ENCODE measurements around the gene UNC79. TPM values are rescaled to one million over a fixed set of nuclear protein-coding genes. Genes with fewer than 3 reads are reported as not detected.
"Not testable (repeated sequence)": the region's sequence is repeated elsewhere in the genome, so short reads cannot be mapped to it uniquely, and the experiment has no call there.

The UNC79 gene
- total RNA-seq, 1 donor from 2014 or later, result 0.13 TPM

DNA sequence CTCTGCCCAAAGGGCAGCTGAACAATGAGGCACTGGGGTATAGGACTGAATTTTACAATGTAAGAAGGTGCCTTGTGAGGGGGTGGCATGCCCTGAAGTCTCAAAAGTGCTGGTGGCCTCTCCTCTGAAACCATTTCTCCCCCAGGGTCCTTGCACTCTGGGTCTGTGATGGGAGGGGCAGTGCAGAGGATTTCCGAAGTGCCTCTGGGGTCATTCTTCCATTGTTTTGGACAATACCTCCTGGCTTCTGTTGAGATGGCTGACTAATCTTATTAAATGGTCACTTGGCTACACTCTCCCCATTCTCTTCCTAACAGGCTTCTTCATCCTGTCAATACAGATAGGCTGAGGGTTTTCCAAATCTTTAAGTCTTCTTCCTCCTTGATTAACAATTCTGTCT is 59.3 kb downstream of the UNC79 start:
- H3K27me3 Mint-ChIP-seq, result no peaks in the 10 kb centered on the region
- no peak for ATAC-seq (ENCODE audit: low read depth)
- TF ChIP-seq, protein P1, sequence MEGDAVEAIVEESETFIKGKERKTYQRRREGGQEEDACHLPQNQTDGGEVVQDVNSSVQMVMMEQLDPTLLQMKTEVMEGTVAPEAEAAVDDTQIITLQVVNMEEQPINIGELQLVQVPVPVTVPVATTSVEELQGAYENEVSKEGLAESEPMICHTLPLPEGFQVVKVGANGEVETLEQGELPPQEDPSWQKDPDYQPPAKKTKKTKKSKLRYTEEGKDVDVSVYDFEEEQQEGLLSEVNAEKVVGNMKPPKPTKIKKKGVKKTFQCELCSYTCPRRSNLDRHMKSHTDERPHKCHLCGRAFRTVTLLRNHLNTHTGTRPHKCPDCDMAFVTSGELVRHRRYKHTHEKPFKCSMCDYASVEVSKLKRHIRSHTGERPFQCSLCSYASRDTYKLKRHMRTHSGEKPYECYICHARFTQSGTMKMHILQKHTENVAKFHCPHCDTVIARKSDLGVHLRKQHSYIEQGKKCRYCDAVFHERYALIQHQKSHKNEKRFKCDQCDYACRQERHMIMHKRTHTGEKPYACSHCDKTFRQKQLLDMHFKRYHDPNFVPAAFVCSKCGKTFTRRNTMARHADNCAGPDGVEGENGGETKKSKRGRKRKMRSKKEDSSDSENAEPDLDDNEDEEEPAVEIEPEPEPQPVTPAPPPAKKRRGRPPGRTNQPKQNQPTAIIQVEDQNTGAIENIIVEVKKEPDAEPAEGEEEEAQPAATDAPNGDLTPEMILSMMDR (IDR thresholded peaks at IDR 0.05), result no peak
- no peak overlapping the region for H3K27ac Mint-ChIP-seq
- CTCF ChIA-PET, result no interaction called here
- H3K36me3 Mint-ChIP-seq (ENCODE audit: low read depth), result peaks cover 3% of the 10 kb centered on the region
- H3K4me3 Mint-ChIP-seq, result no peak overlapping the region
- POLR2A ChIA-PET, result no interaction called here
- H3K9me3 Mint-ChIP-seq, result peaks cover 27% of the 10 kb centered on the region
- intact Hi-C loops (cut with micrococcal nuclease), result no loop called here
- H3K4me1 Mint-ChIP-seq, result peaks cover 8% of the 10 kb centered on the region
- DNase-seq, result no peak

DNA sequence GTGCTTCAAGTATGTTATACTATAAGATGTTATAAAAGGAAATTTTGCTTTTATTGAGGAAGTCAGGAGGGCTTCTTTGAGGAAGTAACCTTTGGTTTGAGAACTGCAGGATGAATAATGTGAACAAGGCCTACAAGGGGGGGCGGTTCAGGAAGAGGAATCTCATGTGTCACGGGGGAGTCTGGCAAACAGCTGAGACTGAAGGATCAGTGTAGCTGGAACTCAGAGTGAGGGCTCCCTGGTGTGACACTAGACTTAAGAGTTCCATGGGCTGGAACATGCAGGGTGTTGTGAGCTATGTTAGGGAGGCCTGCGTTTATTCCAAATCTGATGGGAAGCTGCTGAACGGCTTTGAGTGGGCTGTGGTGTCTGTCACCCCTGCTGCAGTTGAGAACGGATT is 62.3 kb downstream of the UNC79 start:
- peaks cover 8% of the 10 kb centered on the region for H3K4me1 Mint-ChIP-seq
- CTCF ChIA-PET, result no interaction called here
- TF ChIP-seq, protein P1 (IDR thresholded peaks at IDR 0.05), result no peak
- H3K36me3 Mint-ChIP-seq (ENCODE audit: low read depth), result peaks cover 3% of the 10 kb centered on the region
- DNase-seq (no peak), ATAC-seq (ENCODE audit: low read depth) (no peak)
- no peaks in the 10 kb centered on the region for H3K27me3 Mint-ChIP-seq
- intact Hi-C loops (cut with micrococcal nuclease), result no loop called here
- H3K27ac Mint-ChIP-seq, result no peak overlapping the region
- POLR2A ChIA-PET, result no interaction called here
- no peak overlapping the region for H3K4me3 Mint-ChIP-seq
- peaks cover 33% of the 10 kb centered on the region for H3K9me3 Mint-ChIP-seq

DNA sequence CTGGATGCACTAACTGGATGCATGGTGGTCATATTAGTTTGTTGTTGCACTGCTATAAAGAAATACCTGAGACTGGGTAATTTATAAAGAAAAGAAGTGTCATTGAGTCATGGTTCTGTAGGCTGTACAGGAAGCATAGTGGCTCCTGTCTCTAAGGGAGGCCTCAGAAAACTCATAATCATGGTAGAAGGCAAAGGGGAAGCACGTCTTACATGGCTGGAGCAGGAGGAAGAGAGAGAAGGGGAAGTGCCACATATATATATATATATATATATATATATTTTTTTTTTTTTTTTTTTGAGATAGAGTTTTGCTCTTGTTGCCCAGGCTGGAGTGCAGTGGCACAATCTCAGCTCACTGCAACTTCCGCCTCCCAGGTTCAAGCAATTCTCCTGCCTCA is 62.9 kb downstream of the UNC79 start:
- H3K4me1 Mint-ChIP-seq; CTCF ChIA-PET; H3K36me3 Mint-ChIP-seq (ENCODE audit: low read depth); DNase-seq; POLR2A ChIA-PET; H3K27me3 Mint-ChIP-seq; ATAC-seq (ENCODE audit: low read depth); intact Hi-C loops (cut with micrococcal nuclease); H3K4me3 Mint-ChIP-seq; H3K27ac Mint-ChIP-seq: not testable (repeated sequence)
- peaks cover 33% of the 10 kb centered on the region for H3K9me3 Mint-ChIP-seq

DNA sequence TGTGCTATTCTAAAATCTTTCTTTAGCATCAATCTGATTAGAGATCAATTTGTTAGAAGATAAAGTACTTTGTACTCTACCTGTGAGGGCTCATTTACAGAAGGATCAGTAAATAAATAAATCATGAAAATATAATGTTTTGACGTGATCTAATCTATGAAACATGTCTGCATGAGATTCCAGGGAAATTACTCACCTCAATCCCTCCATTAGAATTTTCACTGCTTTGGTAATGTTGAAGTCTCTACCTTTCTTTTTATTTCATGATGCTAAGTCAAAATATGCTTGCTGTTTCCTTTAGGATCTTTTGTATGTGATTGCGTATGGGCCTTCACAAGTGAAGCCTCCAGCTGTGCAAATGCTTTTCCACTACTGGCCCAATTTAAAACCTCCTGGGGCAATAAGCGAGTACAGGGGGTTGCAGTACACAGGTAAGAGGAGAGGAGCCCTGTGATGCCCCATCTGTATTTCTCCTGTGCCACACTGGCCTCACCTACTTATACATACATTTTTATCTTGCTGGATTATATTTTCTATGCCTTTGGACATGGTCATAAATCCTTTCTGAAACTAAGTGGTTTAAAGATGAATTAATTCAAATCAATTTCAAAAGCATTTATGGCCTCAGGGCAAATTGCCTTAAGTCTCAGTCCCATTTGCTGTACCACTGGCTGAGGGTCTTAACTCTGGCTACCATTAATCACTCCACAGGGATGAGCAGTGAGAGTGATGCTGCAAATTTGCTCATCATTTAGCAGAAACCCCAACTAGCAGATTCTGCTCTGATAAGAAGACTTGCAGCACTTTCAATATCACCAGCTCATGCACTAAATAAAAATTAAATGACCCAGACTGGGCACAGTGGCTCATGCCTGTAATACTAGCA is 66.4 kb downstream of the UNC79 start:
- POLR2A ChIA-PET, result no interaction called here
- intact Hi-C loops (cut with micrococcal nuclease), result no loop called here
- no peak overlapping the region for H3K4me3 Mint-ChIP-seq
- TF ChIP-seq, protein P1 (IDR thresholded peaks at IDR 0.05), result no peak
- CTCF ChIA-PET, result no interaction called here
- DNase-seq (no peak), ATAC-seq (ENCODE audit: low read depth) (no peak)
- no peaks in the 10 kb centered on the region for H3K27me3 Mint-ChIP-seq
- peaks cover 3% of the 10 kb centered on the region for H3K36me3 Mint-ChIP-seq (ENCODE audit: low read depth)
- H3K4me1 Mint-ChIP-seq, result peaks cover 8% of the 10 kb centered on the region
- peaks cover 26% of the 10 kb centered on the region for H3K9me3 Mint-ChIP-seq
- H3K27ac Mint-ChIP-seq, result no peak overlapping the region

DNA sequence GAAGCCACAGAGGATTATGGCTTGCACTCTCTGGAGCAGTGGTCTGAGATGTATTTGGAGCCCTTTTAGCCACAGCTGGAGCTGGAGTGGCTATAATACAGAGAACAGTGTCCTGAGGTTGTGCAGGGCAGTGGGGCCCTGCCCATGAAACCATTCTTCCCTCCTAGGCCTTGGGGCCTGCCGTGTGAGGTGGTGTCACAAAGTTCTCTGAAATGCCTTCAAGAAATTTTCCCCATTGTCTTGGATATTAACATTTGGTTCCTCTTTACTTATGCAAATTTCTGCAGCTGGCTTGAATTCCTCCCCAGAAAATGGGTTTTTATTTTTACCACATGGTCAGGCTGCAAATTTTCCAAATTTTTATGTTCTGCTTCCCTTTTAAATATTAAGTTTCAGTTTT is 79.3 kb downstream of the UNC79 start:
- TF ChIP-seq, protein P1 (IDR thresholded peaks at IDR 0.05), result no peak
- H3K4me3 Mint-ChIP-seq, result no peak overlapping the region
- H3K27me3 Mint-ChIP-seq, result no peaks in the 10 kb centered on the region
- intact Hi-C loops (cut with micrococcal nuclease), result no loop called here
- CTCF ChIA-PET, result no interaction called here
- DNase-seq, result no peak
- H3K27ac Mint-ChIP-seq, result no peak overlapping the region
- peaks cover 2% of the 10 kb centered on the region for H3K9me3 Mint-ChIP-seq
- POLR2A ChIA-PET, result no interaction called here
- no peaks in the 10 kb centered on the region for H3K36me3 Mint-ChIP-seq (ENCODE audit: low read depth)
- no peak for ATAC-seq (ENCODE audit: low read depth)
- H3K4me1 Mint-ChIP-seq, result peaks cover 10% of the 10 kb centered on the region

Data from activated B cell treated with CpG ODN at 0.5 μM for 24 hours (primary cell).